ENCODE results near the gene CADPS.

- no peak for TF ChIP-seq CTCF (IDR thresholded peaks at IDR 0.05)
- TF ChIP-seq POLR2A (IDR thresholded peaks at IDR 0.05): no peak
Observed at GRCh38 chr3:62822905-62823304, 52.3 kb downstream of the CADPS start.
